ENCODE results near the gene LHPP.

GRCh38 chr10:124536496-124537050 is 75.0 kb downstream of the LHPP start:
- no peak for TF ChIP-seq POLR2A (IDR thresholded peaks at IDR 0.05)
- no peak for TF ChIP-seq CTCF (IDR thresholded peaks at IDR 0.05)
